LNCAP (cell line): ENCODE measurements around the gene CORO7.

Source experiments
- TF ChIP-seq, protein P1 (sequence below): fragments of 450-650 bp; IDR thresholded peaks from 2 replicates; pipeline ENCODE4 v1.5.1; 2017; ENCODE audit warnings: mild to moderate bottlenecking

The CORO7 gene

DNA sequence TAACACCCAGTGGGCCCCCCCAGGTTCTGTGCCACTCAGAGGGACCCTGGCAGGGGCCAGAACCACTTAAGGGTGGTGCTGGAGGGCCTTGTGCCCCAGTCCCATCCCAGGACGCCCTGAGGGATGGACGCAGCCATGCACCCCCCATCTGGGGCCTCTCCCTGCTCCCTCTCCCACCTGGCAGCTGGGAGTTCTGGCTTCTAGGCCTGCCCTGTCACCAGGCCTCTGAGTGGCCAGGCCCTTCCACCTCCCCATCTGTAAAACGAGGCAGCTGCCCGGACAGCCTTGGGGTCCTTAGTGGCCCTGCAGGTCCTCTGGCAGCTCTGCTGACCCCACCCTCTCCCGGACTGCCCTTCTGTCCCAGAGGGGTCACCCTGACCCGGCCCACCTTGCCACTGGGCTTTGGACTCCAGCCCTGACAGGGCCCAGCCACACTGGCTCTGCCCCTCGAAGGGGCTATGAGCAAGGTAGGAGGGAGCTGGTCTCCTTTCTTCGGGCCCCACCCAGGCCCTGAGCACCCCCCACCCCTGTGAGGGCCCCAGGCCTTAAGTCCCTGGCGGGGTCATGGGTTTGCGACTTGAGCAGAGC lies 77.6 kb downstream of the CORO7 start:
- TF ChIP-seq, protein P1, sequence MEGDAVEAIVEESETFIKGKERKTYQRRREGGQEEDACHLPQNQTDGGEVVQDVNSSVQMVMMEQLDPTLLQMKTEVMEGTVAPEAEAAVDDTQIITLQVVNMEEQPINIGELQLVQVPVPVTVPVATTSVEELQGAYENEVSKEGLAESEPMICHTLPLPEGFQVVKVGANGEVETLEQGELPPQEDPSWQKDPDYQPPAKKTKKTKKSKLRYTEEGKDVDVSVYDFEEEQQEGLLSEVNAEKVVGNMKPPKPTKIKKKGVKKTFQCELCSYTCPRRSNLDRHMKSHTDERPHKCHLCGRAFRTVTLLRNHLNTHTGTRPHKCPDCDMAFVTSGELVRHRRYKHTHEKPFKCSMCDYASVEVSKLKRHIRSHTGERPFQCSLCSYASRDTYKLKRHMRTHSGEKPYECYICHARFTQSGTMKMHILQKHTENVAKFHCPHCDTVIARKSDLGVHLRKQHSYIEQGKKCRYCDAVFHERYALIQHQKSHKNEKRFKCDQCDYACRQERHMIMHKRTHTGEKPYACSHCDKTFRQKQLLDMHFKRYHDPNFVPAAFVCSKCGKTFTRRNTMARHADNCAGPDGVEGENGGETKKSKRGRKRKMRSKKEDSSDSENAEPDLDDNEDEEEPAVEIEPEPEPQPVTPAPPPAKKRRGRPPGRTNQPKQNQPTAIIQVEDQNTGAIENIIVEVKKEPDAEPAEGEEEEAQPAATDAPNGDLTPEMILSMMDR = no peak

GRCh38 chr16:4338125-4338582 lies 78.2 kb downstream of the CORO7 start:
- TF ChIP-seq, protein P1 = no peak

- TF ChIP-seq, protein P1 = no peak
Measured at GRCh38 chr16:4337540-4338088, 78.8 kb downstream of the CORO7 start.

DNA sequence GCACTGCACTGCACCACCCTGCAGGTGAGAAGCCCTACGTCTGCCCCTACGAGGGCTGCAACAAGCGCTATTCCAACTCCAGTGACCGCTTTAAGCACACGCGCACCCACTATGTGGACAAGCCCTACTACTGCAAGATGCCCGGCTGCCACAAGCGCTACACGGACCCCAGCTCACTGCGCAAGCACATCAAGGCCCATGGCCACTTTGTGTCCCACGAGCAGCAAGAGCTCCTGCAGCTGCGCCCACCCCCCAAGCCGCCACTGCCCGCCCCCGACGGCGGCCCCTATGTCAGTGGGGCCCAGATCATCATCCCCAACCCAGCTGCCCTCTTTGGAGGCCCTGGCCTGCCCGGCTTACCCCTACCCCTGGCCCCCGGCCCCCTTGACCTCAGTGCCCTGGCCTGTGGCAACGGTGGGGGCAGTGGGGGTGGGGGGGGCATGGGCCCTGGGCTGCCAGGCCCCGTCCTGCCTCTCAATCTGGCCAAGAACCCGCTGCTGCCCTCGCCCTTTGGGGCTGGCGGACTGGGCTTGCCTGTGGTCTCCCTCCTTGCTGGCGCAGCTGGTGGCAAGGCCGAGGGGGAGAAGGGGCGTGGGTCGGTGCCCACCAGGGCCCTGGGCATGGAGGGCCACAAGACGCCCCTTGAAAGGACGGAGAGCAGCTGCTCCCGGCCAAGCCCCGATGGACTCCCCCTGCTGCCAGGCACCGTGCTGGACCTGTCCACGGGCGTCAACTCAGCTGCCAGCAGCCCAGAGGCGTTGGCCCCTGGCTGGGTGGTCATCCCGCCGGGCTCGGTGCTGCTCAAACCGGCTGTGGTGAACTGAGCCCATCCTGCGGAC lies 79.5 kb downstream of the CORO7 start:
- TF ChIP-seq, protein P1 = no peak

DNA sequence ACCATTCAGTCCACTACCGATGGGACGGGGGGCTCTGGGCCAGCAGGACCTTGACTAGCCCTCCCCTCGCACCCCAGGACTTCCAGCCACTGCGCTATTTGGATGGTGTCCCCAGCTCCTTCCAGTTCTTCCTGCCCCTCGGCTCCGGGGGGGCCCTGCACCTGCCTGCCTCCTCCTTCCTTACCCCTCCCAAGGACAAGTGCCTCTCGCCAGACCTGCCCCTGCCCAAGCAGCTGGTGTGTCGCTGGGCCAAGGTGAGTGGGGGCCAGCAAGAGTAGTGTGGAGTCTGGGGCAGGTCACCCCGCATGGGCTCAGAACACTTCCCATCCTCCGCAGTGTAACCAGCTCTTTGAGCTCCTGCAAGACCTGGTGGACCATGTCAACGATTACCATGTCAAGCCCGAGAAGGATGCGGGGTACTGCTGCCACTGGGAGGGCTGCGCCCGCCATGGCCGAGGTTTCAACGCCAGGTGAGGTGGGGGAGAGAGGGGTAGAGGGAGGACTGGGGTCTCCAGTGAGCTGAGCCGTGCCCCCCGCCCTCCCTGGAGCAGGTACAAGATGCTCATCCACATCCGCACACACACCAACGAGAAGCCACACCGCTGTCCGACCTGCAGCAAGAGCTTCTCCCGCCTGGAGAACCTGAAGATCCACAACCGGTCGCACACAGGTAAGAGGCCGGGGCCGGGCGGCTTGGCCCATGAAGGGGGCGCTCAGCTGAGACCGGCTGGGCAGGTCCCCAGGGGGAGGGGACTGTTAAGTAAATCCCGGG lies 81.5 kb downstream of the CORO7 start:
- TF ChIP-seq, protein P1 = no peak

DNA sequence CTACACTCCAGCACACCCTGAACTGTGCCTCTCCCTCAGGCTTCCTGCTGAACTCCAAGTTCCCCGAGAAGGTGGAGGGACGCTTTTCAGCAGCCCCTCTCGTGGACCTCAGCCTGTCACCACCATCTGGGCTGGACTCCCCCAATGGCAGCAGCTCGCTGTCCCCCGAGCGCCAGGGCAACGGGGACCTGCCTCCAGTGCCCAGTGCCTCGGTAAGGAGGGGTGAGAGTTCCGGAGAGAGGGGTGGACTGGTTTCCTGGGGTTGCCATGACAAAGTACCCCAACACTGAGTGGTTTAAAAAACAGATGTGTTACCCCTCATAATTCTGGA lies 83.1 kb downstream of the CORO7 start:
- TF ChIP-seq, protein P1 = no peak

DNA sequence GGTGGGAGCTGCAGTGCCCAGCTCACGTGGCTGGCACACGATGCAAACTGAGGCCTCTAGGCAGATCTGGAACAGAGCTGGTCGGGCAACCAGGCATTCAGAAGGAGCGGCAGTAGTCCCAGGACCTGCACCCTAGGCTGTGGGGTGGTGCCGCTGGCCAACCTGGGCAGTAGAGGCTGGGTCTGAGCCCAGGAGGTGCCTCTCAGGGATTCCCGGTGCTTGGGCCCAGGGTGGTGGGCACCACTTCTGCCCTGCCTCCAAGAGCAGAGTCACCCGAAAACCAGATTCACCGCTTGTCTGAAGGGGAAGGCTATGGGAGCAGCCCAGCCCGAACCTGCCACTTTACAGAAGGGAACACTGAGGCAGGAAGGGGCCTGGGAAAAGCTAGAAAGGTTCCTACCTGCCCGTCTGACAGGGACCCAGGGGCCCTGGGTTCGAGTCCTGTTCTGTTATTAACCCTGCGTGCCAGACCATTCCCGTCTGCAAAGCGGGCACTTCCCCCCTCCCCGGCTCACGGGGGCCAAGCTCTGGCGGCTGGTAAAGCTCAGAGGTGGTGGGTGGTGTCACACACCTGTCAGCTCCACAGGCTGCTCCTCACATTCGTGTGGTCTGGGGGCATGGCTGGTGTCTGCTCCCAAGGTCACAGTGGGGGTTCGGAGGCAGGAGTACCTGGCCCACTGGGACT lies 83.6 kb downstream of the CORO7 start:
- TF ChIP-seq, protein P1 = no peak
